Renal cortex interstitium (tissue), 11 donors: ENCODE measurements around the gene INO80E. TPM values are rescaled to one million over a fixed set of nuclear protein-coding genes. Genes with fewer than 3 reads are reported as not detected.

Experiments used
- DNase-seq, 11 donors: peaks; one replicate each; pipeline ENCODE4 v3.0.0-alpha.2; 2013; ENCODE audit warnings: low read depth in 9 of 11, low spot score in 4 of 11; ENCODE audit errors: extremely low read depth in 1 of 11
- polyA plus RNA-seq, 3 donors: library from polyadenylated mRNA; unstranded; fragments of 120-200 nt; gene quantifications; one replicate each; pipeline ENCODE4 v1.2.1, GENCODE V29; 2013; ENCODE audit not compliant: insufficient read length in 3 of 3

The INO80E gene
- polyA plus RNA-seq, 3 donors, result 42.4 to 64.5 (median 53.7) TPM

DNA sequence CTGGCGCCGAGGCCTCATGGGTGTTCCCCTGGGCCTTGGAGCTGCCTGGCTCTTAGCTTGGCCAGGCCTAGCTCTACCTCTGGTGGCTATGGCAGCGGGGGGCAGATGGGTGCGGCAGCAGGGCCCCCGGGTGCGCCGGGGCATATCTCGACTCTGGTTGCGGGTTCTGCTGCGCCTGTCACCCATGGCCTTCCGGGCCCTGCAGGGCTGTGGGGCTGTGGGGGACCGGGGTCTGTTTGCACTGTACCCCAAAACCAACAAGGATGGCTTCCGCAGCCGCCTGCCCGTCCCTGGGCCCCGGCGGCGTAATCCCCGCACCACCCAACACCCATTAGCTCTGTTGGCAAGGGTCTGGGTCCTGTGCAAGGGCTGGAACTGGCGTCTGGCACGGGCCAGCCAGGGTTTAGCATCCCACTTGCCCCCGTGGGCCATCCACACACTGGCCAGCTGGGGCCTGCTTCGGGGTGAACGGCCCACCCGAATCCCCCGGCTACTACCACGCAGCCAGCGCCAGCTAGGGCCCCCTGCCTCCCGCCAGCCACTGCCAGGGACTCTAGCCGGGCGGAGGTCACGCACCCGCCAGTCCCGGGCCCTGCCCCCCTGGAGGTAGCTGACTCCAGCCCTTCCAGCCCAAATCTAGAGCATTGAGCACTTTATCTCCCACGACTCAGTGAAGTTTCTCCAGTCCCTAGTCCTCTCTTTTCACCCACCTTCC is 8.5 kb upstream of the INO80E start:
- no peak for DNase-seq

GRCh38 chr16:29988346-29989075 is 7.5 kb upstream of the INO80E start:
- DNase-seq, result no peak

- no peak for DNase-seq
Measured at GRCh38 chr16:29989111-29989858, 6.8 kb upstream of the INO80E start.

DNA sequence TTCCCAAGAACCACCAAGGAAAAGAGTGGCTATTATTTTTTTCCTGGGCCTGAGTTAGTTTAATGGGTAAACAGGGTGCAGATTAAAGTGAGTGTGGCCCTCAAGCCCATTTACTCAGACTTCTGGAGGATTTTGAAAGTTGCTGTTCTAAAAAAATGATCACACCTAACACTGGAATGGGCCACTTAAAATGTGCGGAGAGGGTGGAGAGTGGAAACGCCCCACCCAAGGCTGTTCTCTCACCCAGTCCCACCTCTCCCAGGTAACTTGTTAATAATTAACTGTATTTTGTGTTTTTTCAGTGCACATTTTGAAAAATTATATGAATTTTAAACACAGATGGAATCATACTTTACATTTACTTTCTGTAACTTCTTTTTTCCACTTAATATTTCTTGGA is 6.0 kb upstream of the INO80E start:
- DNase-seq, result no peak

- no peak for DNase-seq
Measured at GRCh38 chr16:29990883-29991570, 5.0 kb upstream of the INO80E start.

DNA sequence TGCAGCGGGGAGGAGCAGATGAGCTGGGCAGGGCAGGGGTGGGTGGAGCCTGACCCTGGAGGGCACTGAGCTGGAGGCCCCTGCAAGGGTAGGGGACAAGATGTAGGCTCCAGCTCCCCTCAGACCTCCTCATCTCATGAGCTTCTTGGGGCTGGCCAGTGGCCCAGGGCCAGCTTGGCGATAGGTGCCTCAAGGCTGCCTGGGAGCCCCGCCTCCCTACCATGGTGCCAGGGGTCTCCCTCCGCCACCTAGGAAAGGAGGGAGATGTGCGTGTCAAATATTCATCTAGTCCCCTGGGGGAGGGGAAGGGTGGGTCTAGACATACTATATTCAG is 4.5 kb upstream of the INO80E start:
- no peak for DNase-seq

- DNase-seq, result no peak
Measured at GRCh38 chr16:29992344-29992967, 3.6 kb upstream of the INO80E start.

DNA sequence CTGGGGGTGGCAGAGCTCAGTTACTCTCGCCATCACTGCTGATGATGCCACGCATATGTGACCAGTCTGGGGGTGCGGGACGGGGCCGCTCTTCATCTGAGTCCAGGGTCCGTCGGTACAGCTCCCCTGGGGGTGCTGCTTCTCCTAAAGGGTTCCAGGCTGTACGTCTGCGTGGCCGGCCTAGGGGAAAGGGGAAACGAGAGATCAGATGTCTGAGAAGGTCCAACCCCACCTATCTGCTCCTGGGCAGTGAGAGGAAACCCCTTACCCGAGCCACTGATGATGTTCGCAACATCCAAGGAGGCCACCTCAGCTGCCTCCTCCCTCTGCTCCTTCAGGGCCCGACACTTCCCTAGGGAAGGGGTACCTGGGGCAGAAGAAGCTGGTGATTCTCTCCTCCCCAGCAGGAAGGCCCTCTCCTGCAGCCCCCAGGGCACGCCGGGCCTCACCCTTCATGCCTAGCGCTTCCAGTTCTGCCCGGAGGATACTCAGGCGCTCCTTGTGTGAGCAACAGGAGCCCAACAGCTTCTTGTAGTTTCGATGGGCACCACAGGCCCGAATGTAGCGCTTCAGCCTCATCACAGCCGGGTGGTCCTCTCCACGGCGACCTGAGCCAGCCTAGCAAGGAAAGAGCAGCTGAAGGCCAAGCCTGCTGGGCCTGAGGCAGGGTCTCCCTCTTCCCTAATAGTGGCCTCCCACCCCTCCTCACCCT is 2.7 kb upstream of the INO80E start:
- no peak for DNase-seq

DNA sequence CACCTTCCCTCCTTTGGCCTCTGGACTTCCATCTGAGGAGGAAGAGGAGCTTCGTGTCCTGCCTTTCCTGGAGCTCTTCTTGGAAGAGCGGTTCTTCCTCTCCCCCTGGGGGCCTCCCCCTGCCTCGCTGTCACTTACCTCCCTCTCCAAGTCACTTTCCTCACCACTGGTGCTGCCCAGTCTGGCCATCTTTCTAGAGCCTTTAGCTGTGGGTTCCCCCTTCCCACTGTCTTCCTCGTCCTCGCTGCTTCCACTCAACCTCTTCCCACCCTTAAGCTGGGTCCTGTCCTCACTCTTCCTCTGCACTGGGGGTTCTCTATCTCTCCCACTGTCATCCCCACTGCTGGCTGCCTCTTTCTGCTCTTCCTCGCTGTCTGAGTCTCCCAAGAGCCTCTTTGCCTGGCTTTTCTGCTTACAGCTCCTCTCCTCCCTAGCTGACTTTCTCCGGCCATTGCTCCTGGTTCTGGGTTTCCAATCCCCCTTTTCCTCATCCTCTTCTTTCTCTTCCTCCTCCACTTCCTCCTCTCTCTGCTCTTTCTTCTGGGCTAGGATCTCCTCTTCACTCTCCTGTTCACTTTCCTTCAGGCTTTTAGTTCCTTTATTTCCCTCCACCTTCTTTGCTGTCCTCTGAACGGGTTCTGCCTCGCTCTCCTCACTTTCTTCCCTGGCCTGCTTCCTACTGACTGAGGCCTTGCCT is 2.0 kb upstream of the INO80E start:
- no peak for DNase-seq

DNA sequence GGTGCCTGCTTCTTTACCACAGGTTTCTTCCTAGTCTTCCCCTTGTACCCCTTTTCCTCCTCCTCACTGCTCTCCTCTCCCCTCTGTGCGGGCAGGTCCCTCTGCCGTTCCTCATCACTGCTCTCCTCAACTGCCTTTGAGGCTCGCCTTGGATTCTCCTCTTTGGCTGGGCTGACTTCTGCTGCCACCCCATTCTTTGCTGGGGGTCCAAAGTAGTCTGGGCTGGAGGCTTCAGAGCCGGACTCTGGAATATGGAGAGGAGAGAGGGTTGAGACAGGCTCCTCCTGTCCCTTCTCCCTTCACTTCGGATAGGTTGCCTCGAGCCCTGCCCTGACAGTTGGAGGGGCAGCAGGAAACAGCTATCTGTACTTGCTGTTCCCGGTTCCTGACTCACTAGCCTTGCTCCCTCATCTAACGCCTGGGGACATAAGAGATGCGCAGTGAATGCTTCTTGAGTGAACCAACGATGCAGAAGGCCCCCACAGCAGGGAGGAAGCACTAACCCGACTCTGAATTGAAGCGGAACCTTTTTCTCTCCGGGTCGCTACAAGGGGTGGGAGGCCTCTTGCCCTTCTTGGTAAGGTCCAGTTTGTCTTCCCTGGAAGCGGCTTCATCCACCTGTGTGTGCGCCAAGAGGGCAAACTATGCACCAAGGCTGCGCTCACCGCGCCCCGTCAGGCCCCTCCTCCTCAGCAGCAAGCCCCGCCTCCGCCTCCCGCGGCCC is 1.3 kb upstream of the INO80E start:
- DNase-seq, result no peak

GRCh38 chr16:29995324-29995910 is 624 bp upstream of the INO80E start, which contains the start of gene HIRIP3:
TSS of gene HIRIP3 (minus strand) at chr16:29995617. CDS start at chr16:29995605, 12 bp downstream.
- DNase-seq, result peak in 9 of 11 donors; percentile 58 to 84 (median 73)

GRCh38 chr16:29996766-29997250 is 767 bp downstream of the INO80E start:
- no peak for DNase-seq

DNA sequence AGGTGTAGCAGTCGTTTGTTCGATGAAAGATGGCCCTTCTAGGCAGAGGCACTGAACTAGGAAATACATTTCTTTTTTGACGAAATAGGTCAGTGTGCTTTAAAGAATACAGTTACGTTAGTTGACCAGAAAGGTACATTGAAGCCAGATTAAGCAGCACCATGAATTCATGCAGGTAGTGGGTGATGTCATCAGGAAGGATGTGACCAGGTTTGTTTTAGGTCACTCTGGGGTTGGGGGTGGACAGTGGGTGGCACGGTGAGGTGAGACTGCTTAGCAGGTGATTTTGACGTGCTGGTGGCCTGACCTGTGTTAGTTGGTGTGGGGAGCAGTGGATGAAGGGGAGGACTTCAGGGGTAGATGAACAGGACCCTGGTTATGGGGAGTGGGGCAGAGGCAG is 3.6 kb downstream of the INO80E start:
- no peak for DNase-seq

- no peak for DNase-seq
Measured at GRCh38 chr16:30000735-30001631, 4.9 kb downstream of the INO80E start.

DNA sequence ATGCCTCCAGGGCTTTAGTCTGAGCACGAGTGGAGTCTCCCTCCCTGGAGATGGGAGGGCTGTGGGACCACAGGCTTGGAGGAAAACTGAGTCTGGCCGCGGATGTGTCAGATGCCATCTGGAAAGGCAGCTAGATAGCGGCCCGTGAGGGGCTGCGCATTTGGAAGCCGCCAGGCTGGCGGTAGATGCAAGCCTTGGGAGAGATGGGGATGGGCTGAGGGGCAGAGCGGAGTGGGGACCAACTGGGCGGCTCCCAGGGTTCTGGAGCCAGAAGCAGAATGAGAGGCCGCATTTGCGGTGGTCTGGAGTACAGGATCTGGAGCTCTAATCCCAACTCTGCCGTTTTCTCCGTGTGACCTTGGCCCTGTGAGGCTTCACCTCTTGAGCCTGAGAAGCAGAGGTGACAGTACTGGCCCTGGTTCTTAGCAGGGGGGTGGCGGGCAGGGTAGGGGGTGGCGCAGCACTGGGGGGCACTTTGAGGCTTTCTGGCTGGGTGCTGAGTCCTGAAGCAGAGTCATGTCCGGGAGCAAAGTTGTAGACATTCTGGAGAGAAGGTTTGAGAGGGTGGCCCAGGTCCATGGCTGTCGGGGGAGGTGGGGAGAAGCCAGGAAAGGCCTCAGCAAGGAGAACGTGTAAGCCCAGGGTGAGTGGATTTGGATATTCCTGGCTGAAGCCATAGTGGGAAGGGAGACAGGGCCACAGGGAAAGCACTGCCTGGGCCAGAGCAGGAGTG is 6.7 kb downstream of the INO80E start:
- no peak for DNase-seq
